SK-N-SH (cell line): Measurements from ENCODE around the gene ALKBH2.

ENCODE experiments used
- CHD2 ChIP-seq: fragments of 150-350 bp; IDR thresholded peaks from 2 replicates; pipeline ENCODE4 v1.6.1; 2018; ENCODE audit warnings: low read length; ENCODE audit not compliant: partially characterized antibody
- CTCF ChIP-seq: fragments of 200-600 bp; sonication (generic); IDR thresholded peaks from 2 replicates; pipeline ENCODE4 v1.6.1; 2017; ENCODE audit warnings: antibody characterized with exemption, mild to moderate bottlenecking, moderate library complexity
- EP300 ChIP-seq, 2 experiments: IDR thresholded peaks; 2 replicates each; pipeline versions ENCODE4 v1.4.0 to v1.6.1; 2012; ENCODE audit warnings: borderline replicate concordance in 1 of 2, low read depth in 1 of 2, low read length in 1 of 2
- EZH2phosphoT487 ChIP-seq: fragments of 200-600 bp; sonication (generic); IDR thresholded peaks from 2 replicates; pipeline ENCODE4 v1.6.1; 2017; ENCODE audit warnings: low read depth, mixed run types, mild to moderate bottlenecking, antibody characterized with exemption, moderate library complexity, borderline replicate concordance
- FOXM1 ChIP-seq: IDR thresholded peaks from 2 replicates; pipeline ENCODE4 v1.4.0; 2012; ENCODE audit warnings: low read depth, mild to moderate bottlenecking
- GABPA ChIP-seq: IDR thresholded peaks from 2 replicates; pipeline ENCODE4 v1.4.0; 2012; ENCODE audit warnings: low read depth, mild to moderate bottlenecking
- JUND ChIP-seq: IDR thresholded peaks from 2 replicates; pipeline ENCODE4 v1.4.0; 2012
- MXI1 ChIP-seq: IDR thresholded peaks from 2 replicates; pipeline ENCODE4 v1.6.1; 2012; ENCODE audit warnings: mild to moderate bottlenecking, low read depth, low read length, improper control_type of control experiment
- PBX3 ChIP-seq: IDR thresholded peaks from 2 replicates; pipeline ENCODE4; 2012
- POLR2AphosphoS5 ChIP-seq: IDR thresholded peaks from 2 replicates; pipeline ENCODE4 v1.6.1; 2012; ENCODE audit warnings: low read depth, low read length
- REST ChIP-seq: IDR thresholded peaks from 2 replicates; pipeline ENCODE4 v1.6.1; 2012; ENCODE audit warnings: mild to moderate bottlenecking, low read depth, low read length, moderate library complexity
- TAF1 ChIP-seq: IDR thresholded peaks from 2 replicates; pipeline ENCODE4 v1.6.1; 2012; ENCODE audit warnings: low read depth, mild to moderate bottlenecking, low read length, moderate library complexity, borderline replicate concordance
- TCF12 ChIP-seq: IDR thresholded peaks from 2 replicates; pipeline ENCODE4 v1.4.0; 2012
- TEAD4 ChIP-seq: IDR thresholded peaks from 2 replicates; pipeline ENCODE4 v1.4.0; 2012; ENCODE audit warnings: mild to moderate bottlenecking, borderline replicate concordance; ENCODE audit not compliant: insufficient read depth

- TF ChIP-seq CTCF (no peak), MXI1 (no peak), EZH2phosphoT487 (no peak), EP300 (IDR thresholded peaks at IDR 0.05; ENCODE audit: borderline replicate concordance in 1 of 2, low read depth in 1 of 2, low read length in 1 of 2) (no peak), REST (no peak), JUND (no peak), TCF12 (no peak), TAF1 (no peak), GABPA (no peak), CHD2 (no peak), POLR2AphosphoS5 (no peak), FOXM1 (no peak), PBX3 (no peak), TEAD4 (no peak)
Observed at GRCh38 chr12:109113661-109114321, 20.5 kb upstream of the ALKBH2 start.
